HG03571 (cell line): ENCODE data around the gene C1QTNF5.

ENCODE experiments used
- ATAC-seq: cut with Tn5 transposase; IDR thresholded peaks from one replicate; pipeline ENCODE4 v1.9.1; 2021; ENCODE audit not compliant: unreplicated experiment

Gene C1QTNF5

DNA sequence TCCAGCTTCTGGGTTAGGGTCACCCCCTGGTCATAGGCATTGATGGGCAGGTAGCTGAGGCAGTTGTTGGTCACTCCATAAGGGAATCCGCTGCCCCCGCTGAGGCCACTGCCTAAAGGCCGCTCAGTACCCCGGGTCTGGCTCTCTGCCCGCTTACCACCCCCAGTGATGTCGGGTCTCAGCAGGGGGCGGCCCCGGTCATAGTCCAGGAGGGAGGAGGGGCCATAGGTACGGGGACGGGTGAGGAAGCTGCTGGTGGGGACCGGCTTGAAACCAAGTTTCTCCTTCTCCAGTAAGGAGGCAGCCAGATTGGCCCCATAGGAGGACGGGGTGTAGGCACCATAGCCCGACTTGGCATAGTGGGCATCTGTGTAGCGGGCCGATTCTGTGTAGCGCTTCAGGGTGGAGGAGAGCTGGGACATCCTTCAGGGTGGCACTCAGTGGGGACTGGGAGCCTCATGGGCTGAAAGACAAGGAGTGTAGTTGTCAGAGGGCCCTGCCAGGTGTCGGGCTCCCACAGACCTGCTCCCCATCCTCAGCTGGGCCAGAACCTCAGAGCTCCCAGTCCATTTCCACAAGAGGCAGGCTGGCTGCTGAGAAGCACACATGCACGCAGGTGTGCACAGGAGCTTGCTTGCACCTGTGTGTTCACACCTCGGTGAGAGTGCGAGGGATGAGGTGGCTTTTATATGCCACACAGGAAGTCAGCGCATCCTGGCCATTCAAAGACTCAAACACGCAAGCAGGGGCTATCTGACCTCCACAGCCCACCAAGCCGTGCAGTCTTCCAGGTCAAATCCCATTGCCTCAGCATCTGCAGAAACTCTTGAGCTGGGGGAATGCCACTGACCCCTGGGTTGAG lies 32.6 kb upstream of the C1QTNF5 start:
- no peak for ATAC-seq

DNA sequence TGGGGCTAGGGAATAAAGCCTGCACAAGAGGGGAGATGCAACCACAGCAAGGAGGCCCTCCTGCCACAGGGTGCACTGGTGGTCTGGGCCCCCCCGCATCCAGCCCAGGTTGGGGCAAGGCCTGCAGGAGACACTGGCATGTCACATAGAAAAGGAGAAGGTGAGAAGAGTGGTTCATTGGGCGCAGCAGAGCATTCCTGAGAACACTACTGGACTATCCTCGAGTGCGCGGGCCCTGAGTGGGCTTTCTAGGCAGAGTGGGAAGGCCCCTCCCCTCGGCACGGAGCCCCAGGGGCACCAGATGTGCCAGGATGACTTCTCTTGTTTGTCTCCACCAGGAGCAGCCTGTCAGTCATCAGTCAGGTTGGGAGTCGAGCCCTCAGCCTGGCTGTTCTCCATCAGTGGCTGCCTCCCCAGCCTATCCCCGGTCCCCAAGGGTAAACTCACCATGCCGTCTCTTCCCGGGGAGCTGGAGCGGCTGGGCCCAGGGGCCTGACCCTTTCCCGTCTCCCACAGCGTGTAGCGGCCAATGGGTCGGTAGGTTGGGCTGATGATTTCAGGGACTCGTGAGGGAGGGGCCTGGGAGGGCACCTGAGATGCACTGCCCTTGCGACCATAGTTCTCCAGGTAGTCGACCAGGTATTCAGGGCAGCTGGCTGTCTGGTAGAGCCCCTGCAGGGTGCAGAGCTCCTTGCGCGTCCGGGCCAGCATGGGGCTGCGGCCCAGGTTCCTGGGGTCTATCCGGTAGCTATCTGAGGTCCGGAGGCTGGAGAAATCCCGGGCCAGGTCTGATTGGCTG lies 31.8 kb upstream of the C1QTNF5 start:
- no peak for ATAC-seq

DNA sequence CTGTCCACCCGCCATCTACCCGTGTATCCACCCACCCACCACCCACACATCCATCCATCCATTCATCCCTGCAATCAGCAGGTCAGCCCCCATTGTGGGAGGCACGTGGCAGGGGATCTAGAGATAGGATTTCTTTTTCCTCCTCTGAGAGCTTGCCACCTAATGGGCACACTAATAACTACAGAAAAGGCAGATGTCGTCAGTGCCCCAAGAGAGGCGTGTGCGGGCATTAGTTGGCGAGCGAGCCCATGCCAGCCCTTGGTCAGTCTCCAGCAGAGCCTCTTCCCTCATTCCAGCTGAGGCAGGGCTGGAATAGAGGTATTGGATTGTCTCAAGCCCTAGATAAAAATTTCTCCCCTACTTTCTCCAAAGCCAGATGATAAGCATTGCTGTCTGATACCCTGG lies 31.1 kb upstream of the C1QTNF5 start:
- no peak for ATAC-seq

DNA sequence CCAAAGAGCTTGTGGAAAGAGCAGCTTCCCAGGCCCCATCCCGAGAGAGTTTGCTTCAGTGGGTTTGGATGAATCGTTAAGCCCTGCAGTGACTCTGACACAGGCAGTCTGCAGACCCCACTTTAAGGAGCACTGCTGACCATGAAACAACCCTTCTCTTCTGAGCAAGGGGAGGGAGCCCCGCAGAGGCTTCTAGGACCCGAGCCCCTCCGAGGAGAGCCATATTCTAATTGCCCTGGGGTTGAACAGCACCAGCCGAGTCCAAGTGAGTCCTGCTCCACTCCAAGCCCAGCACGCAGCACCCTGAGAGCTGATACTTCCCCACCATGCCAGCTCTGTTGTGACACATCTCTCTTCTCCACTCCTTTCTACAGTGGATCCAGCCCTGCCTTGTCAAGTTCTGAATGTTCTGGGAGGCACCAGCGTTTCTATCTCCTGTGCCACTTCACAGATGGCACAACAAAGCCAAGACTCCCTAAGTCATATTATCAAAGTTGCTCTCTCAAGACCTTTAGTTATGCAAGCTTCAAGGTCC lies 30.5 kb upstream of the C1QTNF5 start:
- no peak for ATAC-seq

DNA sequence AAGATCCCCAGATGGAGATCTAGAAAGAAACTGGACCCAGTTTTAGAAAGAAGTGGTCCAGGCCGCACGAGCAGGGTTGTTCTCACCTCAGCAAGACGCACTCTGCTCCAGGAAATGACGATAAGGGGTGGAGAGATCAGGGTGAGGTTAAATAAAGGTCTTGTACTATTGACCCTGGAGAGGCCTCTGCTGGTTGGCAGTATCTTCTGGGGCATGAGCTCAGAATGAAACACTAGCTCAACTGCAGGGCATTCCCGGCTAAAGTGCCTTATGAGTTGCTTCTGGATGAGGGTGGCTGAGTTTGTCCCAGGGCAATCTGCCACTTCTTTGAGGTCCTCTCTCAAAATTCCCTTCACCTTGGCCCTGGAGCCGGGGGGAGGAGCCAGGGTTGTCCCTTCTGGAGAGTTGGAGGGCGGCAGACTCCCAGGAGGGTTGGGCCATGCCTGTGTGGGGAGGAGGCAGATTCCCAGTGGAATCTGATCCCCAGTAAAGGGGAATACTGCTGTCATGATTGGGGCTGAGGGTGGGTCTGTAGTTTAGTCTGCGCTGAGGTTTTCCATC lies 29.9 kb upstream of the C1QTNF5 start:
- no peak for ATAC-seq

DNA sequence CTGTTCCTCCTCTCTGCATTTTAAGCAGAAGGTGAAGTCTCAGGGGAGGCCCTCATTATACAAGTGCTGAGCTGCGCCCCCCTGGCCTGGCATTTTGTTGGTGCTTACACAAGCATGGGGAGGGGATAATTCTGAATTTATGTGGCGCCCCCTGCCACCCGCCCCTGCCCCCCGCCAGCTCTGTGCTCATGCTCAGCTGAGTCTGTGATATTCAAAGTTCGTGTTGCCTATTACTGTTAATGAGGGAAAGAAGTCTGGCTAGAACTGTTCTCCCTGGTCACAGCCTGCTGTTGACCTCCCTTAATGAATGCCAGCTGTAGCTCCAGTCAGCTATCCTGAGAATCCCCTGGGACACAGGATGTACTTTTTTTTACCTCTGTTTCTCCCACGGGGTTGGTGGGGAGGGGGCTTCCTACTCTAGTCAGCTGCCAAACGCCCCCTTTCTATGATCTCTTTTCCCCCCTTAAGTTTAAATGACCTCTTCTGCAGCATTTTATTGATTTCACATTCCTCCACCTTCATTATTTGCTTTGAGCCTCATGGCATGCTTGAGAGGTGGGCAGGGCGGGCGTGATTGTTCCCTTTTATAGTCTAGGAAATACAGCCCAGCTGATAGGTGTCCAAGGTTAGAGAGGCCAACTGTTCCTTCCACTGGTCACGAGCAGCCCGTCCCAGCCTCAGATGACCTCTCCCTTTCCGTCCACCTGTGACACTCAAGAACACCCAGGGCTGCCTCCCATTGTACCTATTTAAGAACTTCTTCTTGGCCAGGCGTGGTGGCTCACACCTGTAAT lies 28.6 kb upstream of the C1QTNF5 start:
- no peak for ATAC-seq

DNA sequence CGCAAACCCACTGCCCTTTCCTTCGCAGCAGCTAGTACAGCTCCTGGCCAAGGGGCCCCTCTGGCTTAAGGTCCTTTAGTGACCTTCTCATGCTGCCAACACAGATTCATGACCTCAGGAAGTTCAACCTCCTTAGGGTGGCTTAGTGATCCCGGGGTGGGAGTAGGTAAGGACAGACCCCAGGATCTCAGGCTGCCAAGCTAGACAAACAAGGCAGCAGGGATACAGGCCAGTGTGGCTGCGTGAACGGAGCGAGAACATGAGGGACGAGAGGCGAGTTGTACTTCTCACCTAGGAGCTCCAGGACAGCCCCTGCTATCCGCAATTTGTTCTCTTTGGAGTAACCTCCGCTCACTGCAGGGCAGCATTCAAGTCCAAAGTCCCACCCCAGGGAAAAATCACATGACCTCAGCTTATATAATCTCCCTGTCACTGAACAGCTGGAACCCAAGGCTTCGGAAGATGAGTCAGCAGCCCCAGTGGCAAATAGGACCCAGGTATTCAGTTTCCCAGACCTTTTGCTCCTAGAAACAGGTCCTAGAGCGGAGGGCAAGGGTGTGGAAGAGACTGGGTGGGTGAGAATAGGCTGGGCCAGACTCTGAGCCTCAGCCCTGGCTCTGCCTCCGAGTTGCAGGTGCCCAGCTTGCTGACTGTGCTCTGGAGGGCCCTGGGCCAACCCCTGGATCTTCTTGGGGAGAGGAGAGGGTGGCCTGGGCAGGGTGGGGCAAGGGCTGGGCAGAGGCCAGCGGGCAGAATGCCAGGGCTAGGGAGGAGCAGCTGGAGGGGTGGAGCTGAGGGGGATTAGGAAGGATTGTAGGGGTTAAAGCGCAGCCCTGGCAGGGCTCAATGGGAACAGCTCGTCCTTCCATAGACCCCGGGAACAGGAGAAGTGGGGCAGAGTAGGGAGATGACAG lies 27.7 kb upstream of the C1QTNF5 start:
- ATAC-seq = no peak

DNA sequence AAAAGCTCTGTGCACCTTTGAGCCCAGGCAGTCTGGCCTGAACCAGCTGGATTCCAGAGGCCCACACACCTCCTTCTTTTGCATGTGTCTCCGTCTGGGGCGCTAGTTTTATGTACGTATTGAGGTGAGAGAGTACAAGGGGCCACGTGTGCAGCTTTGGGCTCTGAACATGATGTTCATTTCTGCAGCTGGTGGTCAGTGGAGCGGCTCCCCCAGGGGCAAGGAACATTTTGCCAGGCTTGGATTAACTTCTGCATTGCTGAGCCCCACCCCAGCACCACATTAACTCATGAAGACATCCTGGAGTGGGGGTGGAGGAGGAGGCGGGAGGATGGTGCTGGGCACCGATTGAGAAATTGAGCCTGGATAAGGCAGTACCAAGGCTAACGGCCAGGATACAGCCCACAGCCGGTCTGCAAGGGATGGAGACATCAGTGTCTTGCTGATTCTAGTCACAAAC lies 27.0 kb upstream of the C1QTNF5 start:
- no peak for ATAC-seq

DNA sequence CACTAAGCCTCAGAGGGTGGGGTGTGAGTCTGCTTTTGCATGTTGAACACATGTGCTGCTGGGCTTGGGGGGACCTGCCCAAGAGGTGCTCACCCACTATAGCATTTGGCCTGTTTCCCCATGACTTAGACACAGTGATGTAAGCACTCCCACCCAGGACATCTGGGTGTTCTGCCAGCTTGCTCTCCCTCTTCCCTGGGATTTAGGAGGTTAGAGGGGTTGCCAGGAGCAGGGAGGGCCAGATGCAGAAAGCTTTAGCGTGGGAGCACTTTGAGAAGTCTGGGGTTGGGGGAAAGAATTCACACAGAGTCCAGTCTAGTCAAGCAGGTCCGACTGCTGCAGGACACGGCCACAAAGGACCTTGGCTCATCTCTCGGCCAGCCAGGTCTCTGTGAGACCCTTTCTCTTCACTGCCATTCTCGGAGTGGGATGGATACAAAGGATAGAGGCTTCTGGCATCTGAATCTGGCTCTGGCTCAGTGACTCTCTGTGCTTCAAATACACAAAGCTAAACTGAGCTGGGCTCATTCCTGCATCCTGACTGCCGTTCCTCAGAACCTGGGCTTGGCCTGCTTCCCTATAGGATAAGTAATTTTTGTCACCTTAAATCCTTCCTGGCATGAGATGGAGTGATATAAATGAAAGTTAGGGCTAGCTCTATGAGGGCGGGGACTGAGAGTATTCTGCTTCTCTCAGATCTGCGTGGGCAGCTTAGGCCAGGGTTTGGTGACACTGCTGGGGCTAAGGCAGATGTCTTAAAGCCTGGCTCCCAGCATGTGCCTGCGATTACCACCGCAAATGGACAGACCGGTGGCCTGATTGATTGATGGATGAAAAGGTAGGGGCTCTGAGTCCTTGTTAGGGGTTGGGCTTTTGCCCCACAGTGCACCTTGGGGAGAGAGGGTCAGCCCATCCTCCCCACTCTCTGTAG lies 26.3 kb upstream of the C1QTNF5 start:
- no peak for ATAC-seq

DNA sequence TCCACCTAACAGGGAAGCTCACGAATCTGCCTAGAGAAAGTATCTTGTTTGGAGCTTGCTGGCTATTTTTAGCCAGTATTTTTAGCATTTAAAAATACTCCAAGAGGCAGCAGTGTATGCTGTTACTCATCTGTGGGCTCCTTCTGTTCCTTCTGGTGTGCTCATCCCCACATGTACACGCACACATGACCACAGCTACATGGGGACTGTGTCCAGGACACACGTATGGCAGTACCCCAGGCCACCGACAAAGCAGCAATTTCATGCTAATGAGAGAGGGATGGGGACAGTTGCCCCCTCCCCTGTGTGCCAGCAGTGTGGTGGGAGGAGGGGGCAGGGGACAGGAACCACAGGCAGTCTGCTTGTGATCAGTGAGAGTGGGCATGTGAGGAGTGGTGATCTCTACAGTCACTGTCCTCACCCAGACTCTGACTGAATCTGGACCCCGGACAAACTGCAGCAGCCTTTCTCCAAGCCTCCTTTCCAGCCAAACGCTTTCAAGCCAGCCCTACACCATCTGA lies 24.4 kb upstream of the C1QTNF5 start:
- no peak for ATAC-seq

DNA sequence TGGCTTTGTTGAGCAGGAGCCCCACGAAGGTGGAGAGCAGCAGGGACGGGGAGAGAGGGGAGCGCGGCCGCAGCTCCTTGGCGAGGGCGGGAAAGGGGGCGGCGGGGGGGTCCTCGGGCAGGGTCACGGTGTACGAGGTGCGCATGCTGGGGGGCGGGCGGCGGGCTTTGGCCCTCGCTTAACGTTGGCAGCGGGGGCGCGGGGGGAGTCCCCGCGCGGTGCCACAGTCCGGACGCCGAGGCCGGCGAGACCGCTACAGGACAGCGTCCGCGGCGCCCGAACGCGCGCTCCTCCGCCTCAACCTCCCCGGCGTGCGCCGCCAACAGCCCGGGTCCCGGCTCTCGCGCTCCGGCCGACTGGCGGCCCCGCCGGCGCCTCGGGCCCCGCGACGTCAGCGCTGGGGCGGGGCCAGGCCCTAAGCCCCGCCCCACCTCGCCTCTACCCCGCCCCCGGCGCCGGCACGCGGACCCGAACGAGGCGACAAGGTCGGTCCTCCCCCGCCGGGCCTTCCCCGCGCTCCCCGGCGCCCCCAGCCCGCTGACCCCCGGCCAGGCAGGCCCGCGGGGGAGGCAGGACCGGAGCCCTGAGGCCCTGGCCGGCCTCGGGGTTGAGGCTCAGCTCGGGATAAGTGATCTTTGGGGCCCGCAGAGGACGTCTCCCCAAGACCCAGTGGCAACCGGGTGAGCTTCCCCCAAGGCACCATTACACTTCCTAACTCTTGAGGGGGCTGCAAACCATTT lies 23.3 kb upstream of the C1QTNF5 start:
- ATAC-seq = no peak

DNA sequence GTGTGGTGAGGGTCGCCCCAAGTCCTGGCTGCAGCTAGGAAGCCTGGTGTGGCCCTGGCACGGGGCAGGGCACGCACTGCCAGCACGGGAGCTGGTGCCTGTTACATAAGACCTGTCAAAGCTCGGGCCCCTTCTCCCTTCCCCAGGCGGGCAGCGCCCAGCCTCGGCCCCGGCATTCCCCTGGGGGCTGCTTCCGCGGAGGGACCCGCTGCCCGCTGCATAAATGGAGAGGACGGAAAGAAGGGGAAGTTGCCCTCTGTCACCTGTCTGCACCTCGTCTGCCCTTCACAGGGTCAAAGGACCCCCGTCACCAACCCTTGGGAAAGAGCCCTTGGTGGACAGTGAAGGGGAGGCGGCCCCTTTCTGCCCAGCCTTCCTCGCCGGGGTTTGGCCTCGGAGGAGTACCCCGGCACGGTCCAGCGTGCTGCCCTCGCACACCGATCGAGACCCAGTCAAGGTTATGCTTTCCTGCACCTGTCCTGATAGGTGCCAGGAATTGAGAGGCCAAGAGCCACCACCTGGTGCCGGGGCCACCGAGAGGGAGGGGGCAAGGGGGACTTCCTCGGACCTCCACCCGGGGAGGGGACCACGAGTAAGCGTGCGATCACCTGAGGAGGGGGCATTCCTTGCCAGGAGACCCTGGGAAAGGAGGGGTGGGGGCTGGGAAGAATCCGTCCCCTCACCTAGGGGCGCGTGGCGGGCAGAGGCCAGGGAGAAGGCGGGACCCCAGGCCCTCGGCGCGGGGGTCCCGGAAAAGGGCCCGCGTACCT lies 22.6 kb upstream of the C1QTNF5 start:
- ATAC-seq = no peak

DNA sequence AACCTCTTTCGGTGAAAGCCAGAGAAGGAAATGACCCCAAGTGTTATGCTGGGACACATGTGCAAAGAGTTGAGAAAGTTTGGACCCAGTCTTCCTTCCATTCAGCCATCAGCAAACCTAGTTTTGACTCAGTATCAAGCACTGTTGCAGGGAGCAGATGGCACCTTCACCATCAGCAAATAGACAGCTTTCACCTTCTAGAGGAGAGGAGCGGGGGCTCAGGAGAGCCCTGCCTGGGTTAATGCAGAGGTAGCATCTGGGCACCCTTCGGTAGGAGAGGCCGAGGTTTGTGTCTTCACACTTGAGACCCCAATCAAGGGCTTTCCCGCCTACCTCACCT lies 22.0 kb upstream of the C1QTNF5 start:
- no peak for ATAC-seq

DNA sequence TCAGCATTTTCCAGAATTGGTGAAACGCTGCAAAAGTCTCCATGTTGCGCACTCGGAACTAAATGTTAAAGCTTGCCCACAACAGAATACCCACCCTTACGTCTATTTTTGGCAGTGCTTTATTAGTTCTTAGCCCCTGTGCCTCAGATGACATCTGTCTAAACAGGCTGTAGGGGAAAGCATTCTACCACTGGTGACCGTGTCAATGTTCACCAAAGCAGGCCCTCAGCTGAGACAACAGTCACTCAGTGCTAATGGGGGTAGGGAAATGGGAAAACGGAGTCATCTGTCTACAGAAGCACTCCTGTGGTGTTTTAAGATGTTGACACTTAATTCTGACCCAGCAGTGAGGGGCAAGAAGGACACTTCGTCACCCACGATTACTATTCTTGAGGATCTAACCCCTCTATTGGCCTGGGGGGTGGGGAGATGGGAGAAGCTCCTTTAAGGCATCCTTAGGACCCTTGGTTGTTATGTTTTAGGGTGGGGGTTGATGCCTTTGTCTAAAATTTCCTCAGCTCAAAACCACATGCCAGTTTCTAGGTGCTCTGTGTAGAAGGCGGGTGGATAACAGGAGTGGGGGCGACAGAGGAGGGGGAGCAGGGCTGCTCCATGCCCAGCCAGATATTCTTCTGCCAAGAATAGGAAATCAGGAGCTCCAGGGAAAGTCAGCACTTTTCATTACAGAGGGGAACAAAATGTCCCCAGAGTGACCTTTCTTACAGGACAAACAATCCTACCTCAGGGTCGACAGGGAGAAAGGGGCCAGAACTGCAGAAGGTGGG lies 21.4 kb upstream of the C1QTNF5 start:
- no peak for ATAC-seq

DNA sequence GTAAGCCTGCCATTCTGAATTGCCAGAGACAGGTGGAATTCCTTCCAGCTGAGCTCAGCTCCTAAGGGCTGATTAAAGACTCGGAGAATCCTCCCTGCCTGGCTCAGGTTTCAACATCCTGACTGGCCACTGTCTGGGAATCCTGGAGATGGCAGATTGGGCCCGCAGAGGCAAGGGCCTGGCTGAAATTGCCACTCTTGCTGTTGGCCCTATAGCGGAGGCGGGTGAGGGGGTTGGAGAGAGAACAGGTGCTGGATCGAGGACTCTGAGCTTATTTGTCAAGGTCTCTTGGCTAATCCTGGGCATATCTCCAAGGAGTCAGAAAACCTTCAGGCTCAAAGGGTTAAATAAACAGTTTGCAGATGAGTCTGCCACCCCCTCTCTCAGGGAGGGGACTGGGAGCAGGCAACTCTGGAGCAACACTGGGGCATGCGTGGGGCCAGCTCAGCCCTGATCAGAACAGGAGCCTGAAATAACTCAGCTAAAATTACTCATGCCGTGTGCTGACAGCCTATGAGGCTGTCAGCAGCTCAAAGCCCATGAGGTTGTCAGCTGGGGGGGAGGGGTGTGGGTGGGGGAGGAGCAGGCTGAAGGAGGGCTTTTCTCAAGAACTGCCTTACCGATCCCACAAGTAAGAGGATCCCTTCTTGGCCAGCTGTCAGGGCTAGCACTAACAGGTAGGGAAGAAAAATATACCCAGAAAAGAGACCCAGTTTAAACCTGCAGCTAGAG lies 20.5 kb upstream of the C1QTNF5 start:
- ATAC-seq = no peak
